LNCaP clone FGC (cell line): ENCODE measurements around the gene TRAF1.

Source experiments
- DNase-seq: peaks from one replicate; pipeline ENCODE4 v3.0.0-alpha.2; 2011; ENCODE audit warnings: low read depth
- H3K4me3 ChIP-seq: 2 replicates; pipeline ENCODE4 v1.5.1; 2011; ENCODE audit warnings: mild to moderate bottlenecking, low read depth, low read length, control low read depth
- CTCF ChIP-seq: IDR thresholded peaks from 2 replicates; pipeline ENCODE4 v1.5.1; 2012; ENCODE audit warnings: mild to moderate bottlenecking; ENCODE audit not compliant: control insufficient read depth, insufficient read depth; ENCODE audit errors: extremely low read depth

TRAF1 gene

GRCh38 chr9:120857481-120857880, 69.1 kb downstream of the TRAF1 start:
- DNase-seq: no peak
- TF ChIP-seq CTCF: no peak
- no peak overlapping the region for H3K4me3 ChIP-seq

GRCh38 chr9:120856700-120857099, 69.9 kb downstream of the TRAF1 start:
- DNase-seq: no peak
- TF ChIP-seq CTCF: no peak

GRCh38 chr9:120855827-120856670, 70.5 kb downstream of the TRAF1 start:
- no peak overlapping the region for H3K4me3 ChIP-seq
- DNase-seq: no peak

More at GRCh38 chr9:120856700-120857099, 69.9 kb downstream of the TRAF1 start:
- no peak overlapping the region for H3K4me3 ChIP-seq

GRCh38 chr9:120854596-120855327, 71.8 kb downstream of the TRAF1 start:
- no peak for TF ChIP-seq CTCF
- no peak for DNase-seq
- H3K4me3 ChIP-seq: no peak overlapping the region

More at GRCh38 chr9:120855827-120856670, 70.5 kb downstream of the TRAF1 start:
- no peak for TF ChIP-seq CTCF

- H3K4me3 ChIP-seq: no peak overlapping the region
- no peak for DNase-seq
- no peak for TF ChIP-seq CTCF
Measured at GRCh38 chr9:120853198-120853597, 73.4 kb downstream of the TRAF1 start.
